Activated CD4-positive, alpha-beta T cell treated with anti-CD3 and anti-CD28 coated beads, Interleukin-2, amount 50 U/mL, for 4 hours (primary cell): Measurements from ENCODE around the gene PLA2G4C.

ENCODE experiments used
- DNase-seq, 2 experiments: peaks; one replicate each; pipeline ENCODE4 v3.0.0-alpha.2; 2020

Gene PLA2G4C

GRCh38 chr19:48051335-48052033 is 59.1 kb downstream of the PLA2G4C start:
- no peak for DNase-seq

- DNase-seq, result no peak
Measured at GRCh38 chr19:48044561-48044960, 66.1 kb downstream of the PLA2G4C start.

GRCh38 chr19:48043675-48044258 is 66.8 kb downstream of the PLA2G4C start, which contains the start of gene CABP5:
Gene CABP5, minus strand, starts transcription at chr19:48044079. Its CDS starts 157 bp downstream, at chr19:48043922.
- DNase-seq, result no peak

GRCh38 chr19:48041877-48042580 is 68.6 kb downstream of the PLA2G4C start:
- no peak for DNase-seq

GRCh38 chr19:48036765-48037164 is 73.9 kb downstream of the PLA2G4C start:
- DNase-seq, result no peak

- DNase-seq, result no peak
Measured at GRCh38 chr19:48033604-48034003, 77.0 kb downstream of the PLA2G4C start.

GRCh38 chr19:48030073-48030472 is 80.5 kb downstream of the PLA2G4C start:
- DNase-seq, result no peak

GRCh38 chr19:48029431-48029830 is 81.2 kb downstream of the PLA2G4C start:
- no peak for DNase-seq

- DNase-seq, result no peak
Measured at GRCh38 chr19:48025480-48025879, 85.1 kb downstream of the PLA2G4C start.

- DNase-seq, result no peak
Measured at GRCh38 chr19:48023518-48023917, 87.1 kb downstream of the PLA2G4C start.

- DNase-seq, result no peak
Measured at GRCh38 chr19:48023011-48023410, 87.6 kb downstream of the PLA2G4C start.

- no peak for DNase-seq
Measured at GRCh38 chr19:48020686-48021085, 89.9 kb downstream of the PLA2G4C start.

GRCh38 chr19:48010932-48011758 is 99.5 kb downstream of the PLA2G4C start:
- no peak for DNase-seq

GRCh38 chr19:48006762-48007161 is 103.9 kb downstream of the PLA2G4C start:
- DNase-seq, result no peak

- DNase-seq, result no peak
Measured at GRCh38 chr19:48004236-48004635, 106.4 kb downstream of the PLA2G4C start.

- no peak for DNase-seq
Measured at GRCh38 chr19:48000846-48001245, 109.8 kb downstream of the PLA2G4C start.

GRCh38 chr19:47998800-47999199 is 111.8 kb downstream of the PLA2G4C start:
- no peak for DNase-seq
